Smooth muscle cell (in vitro differentiated cells): ENCODE results near the gene LGALS12. TPM values are rescaled to one million over a fixed set of nuclear protein-coding genes. Genes with fewer than 3 reads are reported as not detected.

Source experiments
- DNase-seq: peaks from one replicate; lab custom pipeline; 2025; ENCODE audit not compliant: unreplicated experiment; lab: John Stamatoyannopoulos, UW
- H2AFZ ChIP-seq: fragments of 200-600 bp; sonication (generic); 2 replicates; pipeline ENCODE4 v1.6.0; 2016; ENCODE audit warnings: antibody characterized with exemption, low read depth, mild to moderate bottlenecking
- H3F3A ChIP-seq: fragments of 200-600 bp; sonication (generic); 2 replicates; pipeline ENCODE4 v1.6.0; 2017; ENCODE audit warnings: antibody characterized with exemption, low read depth
- H3K27ac ChIP-seq: fragments of 200-600 bp; sonication (generic); 2 replicates; pipeline ENCODE4 v1.5.1; 2016; ENCODE audit warnings: low read depth, mild to moderate bottlenecking
- H3K27me3 ChIP-seq: fragments of 200-600 bp; sonication (generic); 2 replicates; pipeline ENCODE4 v1.6.1; 2016; ENCODE audit warnings: low read depth, mild to moderate bottlenecking
- H3K36me3 ChIP-seq: fragments of 200-600 bp; sonication (generic); 2 replicates; pipeline ENCODE4 v1.5.1; 2016; ENCODE audit warnings: low read depth
- H3K4me1 ChIP-seq: fragments of 200-600 bp; sonication (generic); 2 replicates; pipeline ENCODE4 v1.5.1; 2016; ENCODE audit warnings: low read depth
- H3K4me2 ChIP-seq: fragments of 200-600 bp; sonication (generic); 2 replicates; pipeline ENCODE4 v1.6.0; 2016; ENCODE audit warnings: mild to moderate bottlenecking
- H3K4me3 ChIP-seq: fragments of 200-600 bp; sonication (generic); 2 replicates; pipeline ENCODE4 v1.5.1; 2016; ENCODE audit warnings: mild to moderate bottlenecking
- H3K79me2 ChIP-seq: fragments of 200-600 bp; sonication (generic); 2 replicates; pipeline ENCODE4 v1.6.0; 2016; ENCODE audit warnings: low read depth, mild to moderate bottlenecking
- H3K9ac ChIP-seq: fragments of 200-600 bp; sonication (generic); 2 replicates; pipeline ENCODE4 v1.6.0; 2016; ENCODE audit warnings: low read depth
- H3K9me3 ChIP-seq: fragments of 200-600 bp; sonication (generic); replicated peaks from 2 replicates; pipeline ENCODE4 v1.5.1; 2016; ENCODE audit warnings: low read depth
- H4K20me1 ChIP-seq: fragments of 200-600 bp; sonication (generic); 2 replicates; pipeline ENCODE4 v1.6.0; 2016; ENCODE audit warnings: low read depth
- whole genome bisulfite sequencing: methylation state at CpG from one replicate; pipeline ENCODE4 v1.1.7; 2016; ENCODE audit warnings: low lambda C conversion rate; 5-methylcytosine and 5-hydroxymethylcytosine counted together
- polyA plus RNA-seq: library from polyadenylated mRNA; unstranded; fragments of >200 nt; fragmentation: Nextera tagmentation; extraction: Ambion mirVana; gene quantifications from 2 replicates; pipeline ENCODE4 v1.2.1, GENCODE V29; 2016
- total RNA-seq: library from RNA; depleted of rRNA; stranded (reverse); fragments of >200 nt; gene quantifications from 2 replicates; pipeline ENCODE4 v1.2.3, GENCODE V29; 2014
- TF ChIP-seq, protein P1 (sequence below): fragments of 200-600 bp; sonication (generic); IDR thresholded peaks from 2 replicates; pipeline ENCODE4 v1.5.1; 2017; ENCODE audit warnings: borderline replicate concordance, mild to moderate bottlenecking, antibody characterized with exemption; ENCODE audit not compliant: insufficient read depth, poor library complexity, severe bottlenecking

LGALS12 gene
- total and polyA plus RNA-seq, 2 experiments from 2014 or later = not detected

DNA sequence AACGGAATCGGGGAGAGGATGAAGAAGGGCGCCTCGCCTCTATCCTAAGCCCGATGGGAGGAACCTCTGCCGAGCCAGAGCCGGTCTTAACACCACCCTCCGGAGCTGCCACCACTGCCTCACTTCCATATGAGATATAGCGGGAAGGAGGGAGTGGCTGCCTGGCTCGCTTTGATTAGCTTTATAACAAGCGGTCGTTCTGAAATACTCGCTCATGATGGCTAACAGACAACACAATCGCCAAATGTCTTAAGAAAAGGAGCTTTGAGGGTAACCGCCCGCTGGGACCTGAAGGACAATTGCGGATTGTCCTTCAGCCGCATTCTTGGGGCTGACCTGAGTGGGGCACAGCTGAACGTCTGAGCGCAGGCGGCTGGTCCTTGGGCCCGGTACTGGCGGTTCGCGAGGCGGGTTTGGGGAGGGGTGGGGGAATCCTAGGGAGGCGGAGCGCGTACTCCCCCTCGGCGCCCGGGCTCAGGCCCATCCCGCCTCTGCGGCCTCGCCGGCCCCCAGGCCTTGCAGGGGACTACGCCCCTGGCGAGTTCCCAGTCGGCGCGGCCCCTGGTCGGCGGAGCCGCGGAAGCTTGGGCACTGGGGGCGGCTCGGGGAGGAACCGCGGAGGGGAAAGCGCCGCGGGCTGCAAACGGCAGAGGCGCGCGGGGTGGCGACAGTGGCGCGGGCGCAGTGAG is 15.2 kb upstream of the LGALS12 start, which contains the start of gene PLAAT5:
PLAAT5 (minus strand) TSS at position 617 of the 689 bp plus-strand sequence; CDS start at position 484, 133 bp downstream.
- no peak for DNase-seq
- H2AFZ ChIP-seq = peak within 1 kb of the TSS; percentile 90
- peak within 1 kb of the TSS; percentile 57 for H3K4me3 ChIP-seq
- TF ChIP-seq, protein P1, sequence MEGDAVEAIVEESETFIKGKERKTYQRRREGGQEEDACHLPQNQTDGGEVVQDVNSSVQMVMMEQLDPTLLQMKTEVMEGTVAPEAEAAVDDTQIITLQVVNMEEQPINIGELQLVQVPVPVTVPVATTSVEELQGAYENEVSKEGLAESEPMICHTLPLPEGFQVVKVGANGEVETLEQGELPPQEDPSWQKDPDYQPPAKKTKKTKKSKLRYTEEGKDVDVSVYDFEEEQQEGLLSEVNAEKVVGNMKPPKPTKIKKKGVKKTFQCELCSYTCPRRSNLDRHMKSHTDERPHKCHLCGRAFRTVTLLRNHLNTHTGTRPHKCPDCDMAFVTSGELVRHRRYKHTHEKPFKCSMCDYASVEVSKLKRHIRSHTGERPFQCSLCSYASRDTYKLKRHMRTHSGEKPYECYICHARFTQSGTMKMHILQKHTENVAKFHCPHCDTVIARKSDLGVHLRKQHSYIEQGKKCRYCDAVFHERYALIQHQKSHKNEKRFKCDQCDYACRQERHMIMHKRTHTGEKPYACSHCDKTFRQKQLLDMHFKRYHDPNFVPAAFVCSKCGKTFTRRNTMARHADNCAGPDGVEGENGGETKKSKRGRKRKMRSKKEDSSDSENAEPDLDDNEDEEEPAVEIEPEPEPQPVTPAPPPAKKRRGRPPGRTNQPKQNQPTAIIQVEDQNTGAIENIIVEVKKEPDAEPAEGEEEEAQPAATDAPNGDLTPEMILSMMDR = no peak
- H3K4me2 ChIP-seq = peak within 1 kb of the TSS; percentile 92
- peaks cover 20% of the 10 kb centered on the region for H3K4me1 ChIP-seq
- H4K20me1 ChIP-seq = no peaks in the 10 kb centered on the region
- H3K36me3 ChIP-seq = no peaks in the 10 kb centered on the region
- H3K9ac ChIP-seq = no peak within 1 kb of the TSS
- H3K27ac ChIP-seq = no peak within 1 kb of the TSS
- 4% methylated on average over 38 of the region's 60 CpGs for WGBS
- no peaks in the 10 kb centered on the region for H3K9me3 ChIP-seq
- H3F3A ChIP-seq = no peaks in the 10 kb centered on the region
- H3K27me3 ChIP-seq = peaks cover 6% of the 10 kb centered on the region
- no peaks in the 10 kb centered on the region for H3K79me2 ChIP-seq

DNA sequence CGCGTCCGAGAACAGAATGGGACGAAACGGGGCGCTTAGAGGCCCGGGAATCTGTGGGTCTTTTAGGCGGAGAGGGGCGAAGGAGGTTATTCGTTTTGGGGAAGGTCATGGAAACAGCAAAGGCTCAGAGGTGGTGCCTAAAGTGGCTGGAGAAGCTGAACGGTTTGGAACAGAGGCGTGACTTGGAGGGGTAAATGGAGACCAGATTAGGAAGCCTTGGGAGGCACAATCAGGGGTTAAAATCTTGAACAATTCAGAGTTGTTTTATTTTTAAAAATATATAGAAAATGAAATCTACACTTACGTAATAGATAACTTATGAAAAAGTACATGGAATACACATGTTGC is 14.7 kb upstream of the LGALS12 start:
- no peak for DNase-seq
- H3K4me3 ChIP-seq = peak overlapping the region; percentile 57

DNA sequence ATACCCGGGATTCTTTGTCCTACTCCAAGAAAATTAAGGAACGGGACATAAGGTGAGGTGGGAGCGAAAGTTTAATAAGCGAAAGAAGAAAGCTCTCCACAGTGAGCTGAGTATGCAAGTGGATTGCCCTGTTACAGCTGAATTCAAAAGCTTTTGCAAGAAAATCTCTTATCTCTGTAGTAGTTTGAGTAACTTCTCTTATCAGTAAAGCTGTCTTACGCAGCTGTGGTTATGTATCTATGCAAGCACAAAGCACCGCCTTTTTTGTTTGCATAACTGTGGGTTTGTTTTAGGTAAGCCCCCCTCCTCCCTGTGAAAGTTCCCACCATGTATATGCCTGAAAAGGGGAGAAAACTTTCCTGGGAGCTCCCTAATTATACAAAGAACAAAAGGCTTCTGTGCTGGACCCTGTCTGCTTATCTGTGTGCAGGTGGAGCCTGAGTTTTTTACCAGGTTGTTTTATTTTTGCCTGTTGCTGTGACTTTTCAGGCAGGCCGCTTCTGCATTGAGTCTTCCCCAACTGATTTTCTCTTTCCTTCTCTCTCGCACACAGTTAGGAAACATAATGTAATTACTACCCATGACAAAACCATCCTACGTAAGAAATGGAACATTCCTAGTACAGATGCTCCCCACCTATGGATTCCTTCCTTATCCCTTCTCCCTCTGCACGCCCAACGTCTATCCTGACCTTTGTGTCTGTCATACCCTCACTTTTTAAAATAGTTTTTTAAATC is 14.1 kb upstream of the LGALS12 start:
- Histone ChIP-seq H3K27ac (no peak overlapping the region), H3K36me3 (no peaks in the 10 kb centered on the region), H3K79me2 (no peaks in the 10 kb centered on the region), H3K4me1 (peaks cover 20% of the 10 kb centered on the region), H3K9ac (no peak overlapping the region), H2AFZ (no peak overlapping the region), H3K9me3 (no peaks in the 10 kb centered on the region), H3K4me2 (peak overlapping the region; percentile 92), H4K20me1 (no peaks in the 10 kb centered on the region), H3K4me3 (peak overlapping the region; percentile 57), H3K27me3 (peaks cover 6% of the 10 kb centered on the region), H3F3A (no peaks in the 10 kb centered on the region)
- TF ChIP-seq, protein P1 = no peak
- WGBS = 35% methylated on average over 11 of the region's 11 CpGs
- DNase-seq = no peak

More for the DNA sequence above, 14.7 kb upstream of the LGALS12 start:
- TF ChIP-seq, protein P1 = no peak
- Histone ChIP-seq H3K4me1 (peaks cover 20% of the 10 kb centered on the region), H3K27me3 (peaks cover 6% of the 10 kb centered on the region), H3K36me3 (no peaks in the 10 kb centered on the region), H2AFZ (peak overlapping the region; percentile 90), H3K9me3 (no peaks in the 10 kb centered on the region), H3F3A (no peaks in the 10 kb centered on the region), H3K9ac (no peak overlapping the region), H3K4me2 (peak overlapping the region; percentile 92), H4K20me1 (no peaks in the 10 kb centered on the region), H3K27ac (no peak overlapping the region), H3K79me2 (no peaks in the 10 kb centered on the region)
- 4% methylated on average over 13 of the region's 13 CpGs for WGBS
